GM13976 (cell line): Measurements from ENCODE around the gene TRIM42.

ENCODE experiments used
- DNase-seq: peaks from one replicate; pipeline ENCODE4 v3.0.0; 2012; ENCODE audit warnings: low spot score
- in situ Hi-C: fragments of 300-500 bp; cut with MboI; formaldehyde crosslinking; loops from one replicate; pipeline ENCODE4 v1.12.0; 2022; ENCODE audit warnings: low sequenced_read_pairs, mixed read lengths, inconsistent platforms; ENCODE audit not compliant: unreplicated experiment
- TF ChIP-seq, protein P1 (sequence below): IDR thresholded peaks from 2 replicates; pipeline ENCODE4 v1.5.1; 2012; ENCODE audit warnings: borderline replicate concordance, mild to moderate bottlenecking; ENCODE audit not compliant: insufficient read depth; ENCODE audit errors: extremely low read depth, missing control alignments, control extremely low read depth

The TRIM42 gene

DNA sequence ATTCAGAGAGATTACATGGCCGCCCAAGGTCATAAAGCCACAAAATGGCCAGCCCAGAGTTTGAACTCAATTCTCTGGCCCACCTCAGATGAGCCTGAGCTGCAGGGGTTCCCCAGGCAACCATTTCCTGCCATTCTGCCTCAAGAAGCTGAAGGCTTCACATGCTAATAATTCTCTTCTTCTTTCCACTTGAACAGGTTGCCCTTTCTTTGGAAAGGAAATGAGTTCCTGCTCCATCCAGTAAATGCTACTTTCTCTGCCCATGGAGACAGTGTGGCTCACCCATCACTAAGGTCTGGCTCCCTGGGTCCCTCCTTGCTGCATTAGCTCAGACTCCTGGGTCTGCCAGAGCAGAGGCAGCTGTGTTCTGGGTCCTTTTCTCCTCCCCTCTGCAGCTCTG, 48.2 kb downstream of the TRIM42 start:
- in situ Hi-C loops: loop anchor here (25.0 kb wide), 1 partner anchor 589 kb away; no protein-coding TSS in a partner anchor
- TF ChIP-seq, protein P1, sequence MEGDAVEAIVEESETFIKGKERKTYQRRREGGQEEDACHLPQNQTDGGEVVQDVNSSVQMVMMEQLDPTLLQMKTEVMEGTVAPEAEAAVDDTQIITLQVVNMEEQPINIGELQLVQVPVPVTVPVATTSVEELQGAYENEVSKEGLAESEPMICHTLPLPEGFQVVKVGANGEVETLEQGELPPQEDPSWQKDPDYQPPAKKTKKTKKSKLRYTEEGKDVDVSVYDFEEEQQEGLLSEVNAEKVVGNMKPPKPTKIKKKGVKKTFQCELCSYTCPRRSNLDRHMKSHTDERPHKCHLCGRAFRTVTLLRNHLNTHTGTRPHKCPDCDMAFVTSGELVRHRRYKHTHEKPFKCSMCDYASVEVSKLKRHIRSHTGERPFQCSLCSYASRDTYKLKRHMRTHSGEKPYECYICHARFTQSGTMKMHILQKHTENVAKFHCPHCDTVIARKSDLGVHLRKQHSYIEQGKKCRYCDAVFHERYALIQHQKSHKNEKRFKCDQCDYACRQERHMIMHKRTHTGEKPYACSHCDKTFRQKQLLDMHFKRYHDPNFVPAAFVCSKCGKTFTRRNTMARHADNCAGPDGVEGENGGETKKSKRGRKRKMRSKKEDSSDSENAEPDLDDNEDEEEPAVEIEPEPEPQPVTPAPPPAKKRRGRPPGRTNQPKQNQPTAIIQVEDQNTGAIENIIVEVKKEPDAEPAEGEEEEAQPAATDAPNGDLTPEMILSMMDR: no peak
- DNase-seq: no peak

DNA sequence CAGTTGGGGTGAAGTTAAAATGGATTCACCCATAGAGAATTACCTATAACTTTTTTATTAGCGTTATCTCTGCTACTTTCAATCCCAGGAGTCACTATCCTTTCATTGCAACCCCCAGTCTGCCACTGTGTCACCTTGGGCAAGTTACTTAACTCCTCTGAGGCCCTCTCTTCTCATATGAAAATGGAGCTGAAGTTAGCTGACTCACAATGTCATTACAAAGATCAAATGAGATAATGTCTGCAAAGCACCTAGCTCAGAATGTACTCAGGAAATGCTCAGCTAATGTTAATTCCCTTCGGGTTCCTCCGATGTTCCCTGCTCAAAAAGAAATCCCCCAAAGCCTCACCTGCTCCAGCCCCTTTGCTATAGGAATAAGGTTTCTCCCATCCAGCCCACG, 50.0 kb downstream of the TRIM42 start:
- in situ Hi-C loops: loop anchor here (25.0 kb wide), 1 partner anchor 591 kb away; no protein-coding TSS in a partner anchor
- TF ChIP-seq, protein P1: no peak
- no peak for DNase-seq

DNA sequence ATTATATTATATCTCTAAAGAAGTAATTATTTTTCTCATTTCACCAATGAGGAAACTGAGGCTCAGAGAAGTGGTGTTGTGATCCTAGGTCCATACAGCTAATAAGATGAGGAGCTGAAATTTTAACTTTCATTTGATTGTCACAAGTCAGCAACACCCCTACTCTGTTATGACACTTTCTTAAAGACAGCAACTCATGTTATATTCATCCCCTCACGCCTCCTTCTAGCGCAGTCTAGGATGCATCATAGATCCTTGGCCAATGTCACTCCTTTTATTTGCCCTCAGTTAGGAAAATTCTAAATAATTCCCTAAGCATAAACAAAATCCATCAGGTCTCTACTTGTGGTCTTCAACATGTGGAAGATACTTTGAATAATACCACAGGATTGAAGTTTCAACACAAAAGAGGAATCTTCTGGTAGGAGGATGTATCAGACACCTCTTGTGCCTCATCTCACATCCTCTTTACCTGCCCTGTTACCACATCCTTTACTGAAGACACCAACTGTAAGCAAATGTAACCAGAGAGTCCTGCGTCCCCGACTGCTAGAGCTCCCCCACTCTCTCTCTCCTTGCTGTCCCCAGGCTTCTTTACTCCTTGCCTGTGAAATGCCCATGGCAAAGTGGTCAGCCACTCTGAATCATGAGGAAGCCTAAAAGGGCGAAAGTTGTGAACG, 53.7 kb downstream of the TRIM42 start:
- TF ChIP-seq, protein P1: no peak
- no peak for DNase-seq
- in situ Hi-C loops: loop anchor here (25.0 kb wide), 1 partner anchor 594 kb away; no protein-coding TSS in a partner anchor

DNA sequence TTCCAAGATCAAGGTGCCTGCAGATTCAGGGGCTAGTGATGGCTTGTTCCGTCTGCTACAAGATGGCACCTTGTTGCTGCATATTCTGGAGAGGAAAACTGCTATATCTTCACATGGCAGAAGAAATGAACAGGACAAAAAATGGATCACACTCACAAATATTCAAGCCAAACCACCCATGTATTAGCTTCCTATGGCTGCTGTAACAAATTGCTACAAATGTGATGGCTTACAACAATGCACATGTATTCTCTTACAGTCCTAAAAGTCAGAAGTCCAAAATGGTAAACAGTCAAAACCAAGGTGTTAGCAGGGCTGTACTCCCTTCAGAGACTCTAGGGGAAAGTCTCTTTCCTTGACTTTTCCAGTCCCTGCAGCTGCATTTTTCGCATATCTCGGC, 55.8 kb downstream of the TRIM42 start:
- TF ChIP-seq, protein P1: no peak
- in situ Hi-C loops: loop anchor here (25.0 kb wide), 1 partner anchor 596 kb away; no protein-coding TSS in a partner anchor
- no peak for DNase-seq

DNA sequence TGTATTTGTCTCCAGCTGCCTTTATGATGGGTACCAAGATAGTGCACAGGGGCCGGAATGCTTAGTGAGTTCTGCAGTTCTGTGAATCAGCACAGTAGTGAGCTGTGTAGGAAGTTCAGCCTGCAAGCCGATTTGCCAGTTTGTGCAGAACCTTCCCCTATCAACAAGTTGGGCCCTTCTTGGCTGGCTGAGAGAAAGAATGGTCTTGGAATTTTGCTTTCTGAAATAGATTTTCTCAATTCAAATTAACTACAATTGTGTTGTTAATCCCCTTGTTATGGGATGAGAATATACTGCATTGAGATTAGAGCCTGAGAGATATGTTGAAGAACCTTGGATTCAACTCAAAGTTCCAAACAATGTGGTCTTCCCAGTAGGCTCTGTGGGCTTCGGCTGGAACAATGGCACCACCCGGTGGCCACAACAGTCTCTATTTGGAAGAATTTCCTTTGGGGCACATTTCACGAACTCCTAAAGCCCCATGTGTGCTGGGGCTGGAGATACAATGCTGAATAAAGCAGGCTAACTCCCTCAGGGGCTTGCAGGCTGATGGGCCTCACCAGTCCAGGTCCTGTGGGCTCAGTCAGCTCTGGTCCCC, 59.1 kb downstream of the TRIM42 start:
- in situ Hi-C loops: loop anchor here (25.0 kb wide), 1 partner anchor 600 kb away; no protein-coding TSS in a partner anchor

DNA sequence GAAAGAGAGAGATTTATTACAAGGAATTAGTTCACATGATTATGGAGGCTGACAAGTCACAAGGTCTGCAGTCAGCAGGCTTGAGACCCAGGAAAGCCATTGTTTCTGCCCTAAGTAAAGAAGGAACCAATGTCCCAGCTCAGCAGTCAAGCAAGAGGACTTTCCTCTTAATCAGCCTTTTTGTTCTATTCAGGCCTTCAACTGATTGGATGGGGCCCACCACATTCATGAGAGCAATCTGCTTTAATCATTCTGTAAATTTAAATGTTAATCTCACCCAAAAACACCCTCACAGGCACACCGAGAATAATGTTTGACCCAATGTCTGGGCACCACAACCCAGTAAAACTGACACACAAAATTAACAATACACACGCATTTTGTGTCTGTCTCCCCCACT, 64.3 kb downstream of the TRIM42 start:
- in situ Hi-C loops: loop anchor here (25.0 kb wide), 1 partner anchor 605 kb away; no protein-coding TSS in a partner anchor
- DNase-seq: no peak
- TF ChIP-seq, protein P1: no peak

More for the DNA sequence above, 59.1 kb downstream of the TRIM42 start:
- peak; percentile 26 for DNase-seq
- TF ChIP-seq, protein P1: peak; percentile 26
